K562 (cell line): ENCODE results near the gene CEP43. TPM values are rescaled to one million over a fixed set of nuclear protein-coding genes. Genes with fewer than 3 reads are reported as not detected.

Experiments used
- ARID3B ChIP-seq: fragments of 250-450 bp; sonication (Bioruptor Pico); IDR thresholded peaks from 2 replicates; pipeline ENCODE4 v1.4.0; 2020; ENCODE audit warnings: borderline replicate concordance
- ASH1L ChIP-seq: fragments of 450-650 bp; IDR thresholded peaks from 2 replicates; pipeline ENCODE4 v1.6.1; 2018; ENCODE audit warnings: borderline replicate concordance, mild to moderate bottlenecking, low read depth; ENCODE audit not compliant: partially characterized antibody
- EGR1 ChIP-seq: fragments of 450-650 bp; conservative IDR thresholded peaks from 2 replicates; pipeline ENCODE4 v1.6.1; 2017; ENCODE audit warnings: mild to moderate bottlenecking
- GTF2E2 ChIP-seq: fragments of 200-800 bp; sonication (Bioruptor generic); IDR thresholded peaks from 2 replicates; pipeline ENCODE4 v1.6.1; 2016; ENCODE audit warnings: missing genetic modification characterization, missing compliant biosample characterization
- HEY1 ChIP-seq: fragments of 250-450 bp; sonication (Bioruptor Pico); IDR thresholded peaks from 2 replicates; pipeline ENCODE4 v1.5.0; 2020; ENCODE audit warnings: mild to moderate bottlenecking, moderate library complexity, borderline replicate concordance
- MCM7 ChIP-seq, 2 experiments: fragments of 450-650 bp; IDR thresholded peaks; 2 replicates each; pipeline ENCODE4 v1.6.1; 2016 to 2018
- NCOA4 ChIP-seq: fragments of 450-650 bp; IDR thresholded peaks from 2 replicates; pipeline ENCODE4 v1.6.1; 2018; ENCODE audit warnings: mild to moderate bottlenecking; ENCODE audit not compliant: partially characterized antibody
- NUFIP1 ChIP-seq: fragments of 450-650 bp; IDR thresholded peaks from 2 replicates; pipeline ENCODE4 v1.6.1; 2018; ENCODE audit not compliant: partially characterized antibody
- RBM14 ChIP-seq: fragments of 200-400 bp; formaldehyde crosslinking; IDR thresholded peaks from 2 replicates; pipeline ENCODE4 v1.6.1; 2018; ENCODE audit warnings: low read depth, mild to moderate bottlenecking, low read length, moderate library complexity, borderline replicate concordance; ENCODE audit not compliant: insufficient read depth
- RBM25 ChIP-seq: fragments of 200-400 bp; formaldehyde crosslinking; IDR thresholded peaks from 2 replicates; pipeline ENCODE4 v1.6.1; 2018; ENCODE audit warnings: low read length, low read depth, moderate library complexity; ENCODE audit not compliant: severe bottlenecking
- TAF1 ChIP-seq: IDR thresholded peaks from 2 replicates; pipeline ENCODE4 v1.6.1; 2011; ENCODE audit warnings: mild to moderate bottlenecking, low read length, moderate library complexity; ENCODE audit not compliant: insufficient read depth, control insufficient read depth, severe bottlenecking; ENCODE audit errors: extremely low read depth
- TBP ChIP-seq: optimal IDR thresholded peaks from 2 replicates; pipeline ENCODE3; 2011; ENCODE audit warnings: low read depth, low read length, improper control_type of control experiment
- U2AF1 ChIP-seq: fragments of 200-400 bp; formaldehyde crosslinking; optimal IDR thresholded peaks from 2 replicates; pipeline ENCODE3; 2017; ENCODE audit warnings: mild to moderate bottlenecking, low read depth, low read length, moderate library complexity
- ZNF184 ChIP-seq: sonication (generic); formaldehyde crosslinking; IDR thresholded peaks from 2 replicates; pipeline ENCODE4 v1.5.0; 2020; ENCODE audit warnings: missing genetic modification reagents
- ZNF197 ChIP-seq: fragments of 200-800 bp; sonication (Bioruptor generic); IDR thresholded peaks from 2 replicates; pipeline ENCODE4 v1.6.1; 2016; ENCODE audit warnings: low read depth, missing genetic modification characterization, missing compliant biosample characterization
- ZNF75A ChIP-seq: fragments of 450-650 bp; formaldehyde crosslinking; IDR thresholded peaks from 2 replicates; pipeline ENCODE4 v1.4.0; 2020; ENCODE audit warnings: mild to moderate bottlenecking
- polyA plus RNA-seq, 8 experiments: library from polyadenylated mRNA; depleted of rRNA in 4 of 8; stranded (reverse) in 5 of 8; unstranded in 3 of 8; fragments of >200 nt; fragmentation: Nextera tagmentation in 2 of 8; fragmentation: Illumina TruSeq in 1 of 8; extraction: Ambion mirVana in 2 of 8; extraction: Trizol in 1 of 8; gene quantifications; 2 replicates each; pipeline versions ENCODE4 v1.2.1 to v1.2.3, GENCODE V29; 2011 to 2014; ENCODE audit warnings: inconsistent platforms in 1 of 8, missing spikeins in 1 of 8
- total RNA-seq, 7 experiments: library from RNA; depleted of rRNA in 6 of 7; stranded (reverse); fragments of >200 nt in 6 of 7; fragmentation: Illumina TruSeq in 2 of 7; extraction: Trizol in 2 of 7; gene quantifications; 2 replicates each; pipeline versions ENCODE4 v1.2.1 to v1.2.3, GENCODE V29; 2011 to 2021; ENCODE audit warnings: low replicate concordance in 1 of 7
- TF ChIP-seq, protein P1 (sequence below): fragments of 250-450 bp; sonication (Bioruptor Pico); IDR thresholded peaks from 2 replicates; pipeline ENCODE4 v1.9.0; 2021; ENCODE audit warnings: mild to moderate bottlenecking
- TF ChIP-seq, protein P2 (sequence below): fragments of 450-650 bp; IDR thresholded peaks from 2 replicates; pipeline ENCODE4 v1.6.1; 2018; ENCODE audit not compliant: partially characterized antibody

CEP43 gene
- total and polyA plus RNA-seq, 9 of the 15 experiments (the other 6 are each of a cell fraction or from before 2014, with no cell fraction given): 15.2 to 55.7 (median 47.4) TPM

DNA sequence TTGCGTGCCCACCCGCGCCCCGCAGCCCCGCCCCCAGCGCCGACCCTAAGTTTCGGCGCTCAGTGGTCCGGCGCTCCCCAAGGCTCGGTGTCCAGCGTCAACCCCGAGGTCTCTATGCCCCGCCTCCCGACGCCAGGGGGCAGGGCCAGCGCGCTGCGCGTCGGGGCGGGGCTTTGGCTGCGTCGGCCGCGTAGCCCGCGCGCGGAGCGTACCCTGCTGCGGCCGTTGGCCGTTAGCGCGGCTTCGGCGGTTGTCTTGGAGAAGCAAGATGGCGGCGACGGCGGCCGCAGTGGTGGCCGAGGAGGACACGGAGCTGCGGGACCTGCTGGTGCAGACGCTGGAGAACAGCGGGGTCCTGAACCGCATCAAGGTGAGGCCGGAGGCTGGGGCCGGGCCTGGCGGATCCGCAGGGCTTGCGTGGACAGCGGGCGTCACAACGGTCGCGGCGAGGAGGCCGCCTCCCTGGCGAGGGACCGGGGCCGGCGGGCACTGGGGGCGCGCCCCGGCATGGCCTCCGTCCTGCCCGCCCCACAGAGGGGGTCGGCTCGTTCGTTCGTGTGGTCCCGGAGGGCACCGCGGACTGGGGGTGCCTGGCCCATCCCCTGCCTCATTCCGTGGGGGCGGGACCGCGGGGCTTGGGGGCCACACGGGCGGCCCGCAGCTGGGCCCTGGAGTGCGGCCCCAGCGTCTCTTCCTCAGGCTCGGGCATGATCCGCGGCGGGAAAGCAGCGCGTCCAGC, at the start of gene CEP43 (continued):
- no peak for TF ChIP-seq ARID3B (CRISPR knock-in tag)
- TF ChIP-seq U2AF1: no peak
- TF ChIP-seq ASH1L: no peak
- TF ChIP-seq NUFIP1: no peak
- TF ChIP-seq TBP: peak; percentile 78
- peak; percentile 19 for TF ChIP-seq RBM25
- TF ChIP-seq, protein P1, sequence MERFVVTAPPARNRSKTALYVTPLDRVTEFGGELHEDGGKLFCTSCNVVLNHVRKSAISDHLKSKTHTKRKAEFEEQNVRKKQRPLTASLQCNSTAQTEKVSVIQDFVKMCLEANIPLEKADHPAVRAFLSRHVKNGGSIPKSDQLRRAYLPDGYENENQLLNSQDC: no peak
- no peak for TF ChIP-seq GTF2E2 (tag)
- TF ChIP-seq NCOA4: no peak
- TF ChIP-seq ZNF75A (CRISPR knock-in tag): no peak
- TF ChIP-seq RBM14: no peak
- TF ChIP-seq ZNF184 (CRISPR knock-in tag): no peak
- no peak for TF ChIP-seq MCM7 (IDR thresholded peaks at IDR 0.05)
- TF ChIP-seq, protein P2, sequence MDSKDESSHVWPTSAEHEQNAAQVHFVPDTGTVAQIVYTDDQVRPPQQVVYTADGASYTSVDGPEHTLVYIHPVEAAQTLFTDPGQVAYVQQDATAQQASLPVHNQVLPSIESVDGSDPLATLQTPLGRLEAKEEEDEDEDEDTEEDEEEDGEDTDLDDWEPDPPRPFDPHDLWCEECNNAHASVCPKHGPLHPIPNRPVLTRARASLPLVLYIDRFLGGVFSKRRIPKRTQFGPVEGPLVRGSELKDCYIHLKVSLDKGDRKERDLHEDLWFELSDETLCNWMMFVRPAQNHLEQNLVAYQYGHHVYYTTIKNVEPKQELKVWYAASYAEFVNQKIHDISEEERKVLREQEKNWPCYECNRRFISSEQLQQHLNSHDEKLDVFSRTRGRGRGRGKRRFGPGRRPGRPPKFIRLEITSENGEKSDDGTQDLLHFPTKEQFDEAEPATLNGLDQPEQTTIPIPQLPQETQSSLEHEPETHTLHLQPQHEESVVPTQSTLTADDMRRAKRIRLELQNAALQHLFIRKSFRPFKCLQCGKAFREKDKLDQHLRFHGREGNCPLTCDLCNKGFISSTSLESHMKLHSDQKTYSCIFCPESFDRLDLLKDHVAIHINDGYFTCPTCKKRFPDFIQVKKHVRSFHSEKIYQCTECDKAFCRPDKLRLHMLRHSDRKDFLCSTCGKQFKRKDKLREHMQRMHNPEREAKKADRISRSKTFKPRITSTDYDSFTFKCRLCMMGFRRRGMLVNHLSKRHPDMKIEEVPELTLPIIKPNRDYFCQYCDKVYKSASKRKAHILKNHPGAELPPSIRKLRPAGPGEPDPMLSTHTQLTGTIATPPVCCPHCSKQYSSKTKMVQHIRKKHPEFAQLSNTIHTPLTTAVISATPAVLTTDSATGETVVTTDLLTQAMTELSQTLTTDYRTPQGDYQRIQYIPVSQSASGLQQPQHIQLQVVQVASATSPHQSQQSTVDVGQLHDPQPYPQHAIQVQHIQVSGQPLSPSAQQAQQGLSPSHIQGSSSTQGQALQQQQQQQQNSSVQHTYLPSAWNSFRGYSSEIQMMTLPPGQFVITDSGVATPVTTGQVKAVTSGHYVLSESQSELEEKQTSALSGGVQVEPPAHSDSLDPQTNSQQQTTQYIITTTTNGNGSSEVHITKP: no peak
- peak; percentile 57 for TF ChIP-seq TAF1
- TF ChIP-seq HEY1: no peak
- TF ChIP-seq ZNF197 (CRISPR knock-in tag): no peak
- no peak for TF ChIP-seq EGR1
